Measurements from ENCODE around the gene C5orf34.

GRCh38 chr5:43461066-43461465, 53.9 kb downstream of the C5orf34 start:
- TF ChIP-seq EP300 (IDR thresholded peaks at IDR 0.05; ENCODE audit: borderline replicate concordance in 1 of 2, low read depth in 1 of 2, low read length in 1 of 2) (no peak), REST (IDR thresholded peaks at IDR 0.05; ENCODE audit: low read depth, low read length) (no peak), MAX (IDR thresholded peaks at IDR 0.05; ENCODE audit: low read depth) (no peak), CHD2 (IDR thresholded peaks at IDR 0.05; ENCODE audit: low read length, partially characterized antibody) (no peak), USF2 (IDR thresholded peaks at IDR 0.05; ENCODE audit: borderline replicate concordance, low read depth, low read length) (no peak), MEF2A (IDR thresholded peaks at IDR 0.05; ENCODE audit: borderline replicate concordance, low read depth) (no peak), POLR2AphosphoS5 (IDR thresholded peaks at IDR 0.05; ENCODE audit: low read depth, low read length) (no peak), SMC3 (IDR thresholded peaks at IDR 0.05; ENCODE audit: low read depth, low read length) (no peak), TAF1 (IDR thresholded peaks at IDR 0.05; ENCODE audit: borderline replicate concordance, low read depth, low read length) (no peak)
- TF ChIP-seq, protein P1, sequence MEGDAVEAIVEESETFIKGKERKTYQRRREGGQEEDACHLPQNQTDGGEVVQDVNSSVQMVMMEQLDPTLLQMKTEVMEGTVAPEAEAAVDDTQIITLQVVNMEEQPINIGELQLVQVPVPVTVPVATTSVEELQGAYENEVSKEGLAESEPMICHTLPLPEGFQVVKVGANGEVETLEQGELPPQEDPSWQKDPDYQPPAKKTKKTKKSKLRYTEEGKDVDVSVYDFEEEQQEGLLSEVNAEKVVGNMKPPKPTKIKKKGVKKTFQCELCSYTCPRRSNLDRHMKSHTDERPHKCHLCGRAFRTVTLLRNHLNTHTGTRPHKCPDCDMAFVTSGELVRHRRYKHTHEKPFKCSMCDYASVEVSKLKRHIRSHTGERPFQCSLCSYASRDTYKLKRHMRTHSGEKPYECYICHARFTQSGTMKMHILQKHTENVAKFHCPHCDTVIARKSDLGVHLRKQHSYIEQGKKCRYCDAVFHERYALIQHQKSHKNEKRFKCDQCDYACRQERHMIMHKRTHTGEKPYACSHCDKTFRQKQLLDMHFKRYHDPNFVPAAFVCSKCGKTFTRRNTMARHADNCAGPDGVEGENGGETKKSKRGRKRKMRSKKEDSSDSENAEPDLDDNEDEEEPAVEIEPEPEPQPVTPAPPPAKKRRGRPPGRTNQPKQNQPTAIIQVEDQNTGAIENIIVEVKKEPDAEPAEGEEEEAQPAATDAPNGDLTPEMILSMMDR (IDR thresholded peaks at IDR 0.05), result no peak
